WI38 (cell line): ENCODE measurements around the gene SMIM35.

Source experiments
- H3K4me3 ChIP-seq: 2 replicates; pipeline ENCODE4 v1.5.1; 2011; ENCODE audit warnings: low read depth, mild to moderate bottlenecking, control low read depth, low read length
- CTCF ChIP-seq: IDR thresholded peaks from 2 replicates; pipeline ENCODE4 v1.5.1; 2012; ENCODE audit warnings: low read depth, mild to moderate bottlenecking, control low read depth, low read length

The SMIM35 gene

GRCh38 chr11:118090545-118091162 lies 3.9 kb upstream of the SMIM35 start:
- H3K4me3 ChIP-seq: no peak overlapping the region
- no peak for TF ChIP-seq CTCF

DNA sequence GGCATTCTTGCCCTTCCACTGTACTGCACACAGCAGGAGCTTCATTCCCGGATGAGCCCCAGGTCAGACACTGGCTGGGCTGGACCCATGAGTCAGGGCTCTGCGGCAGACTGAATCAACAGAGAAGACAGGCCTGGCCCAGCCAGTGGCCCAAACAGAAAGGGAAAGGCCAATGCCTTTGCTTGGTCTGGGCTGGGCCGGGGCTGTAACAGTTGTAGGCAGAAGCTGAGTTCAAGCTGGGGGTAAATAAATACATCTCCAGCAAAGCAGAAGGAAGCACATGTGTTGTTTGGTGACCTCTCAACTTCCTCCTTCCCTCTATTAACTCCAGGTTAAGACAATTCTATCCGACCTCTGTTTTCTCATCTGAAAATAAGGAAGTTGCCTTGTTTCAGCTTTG lies 1.8 kb upstream of the SMIM35 start:
- no peak overlapping the region for H3K4me3 ChIP-seq
- TF ChIP-seq CTCF: no peak

- no peak for TF ChIP-seq CTCF
- H3K4me3 ChIP-seq: no peak overlapping the region
Observed at GRCh38 chr11:118087931-118088330, 1.2 kb upstream of the SMIM35 start.

GRCh38 chr11:118084656-118085055 lies 2.1 kb downstream of the SMIM35 start:
- no peak overlapping the region for H3K4me3 ChIP-seq
- TF ChIP-seq CTCF: no peak

- H3K4me3 ChIP-seq: no peak overlapping the region
- TF ChIP-seq CTCF: no peak
Observed at GRCh38 chr11:118084247-118084646, 2.5 kb downstream of the SMIM35 start.

DNA sequence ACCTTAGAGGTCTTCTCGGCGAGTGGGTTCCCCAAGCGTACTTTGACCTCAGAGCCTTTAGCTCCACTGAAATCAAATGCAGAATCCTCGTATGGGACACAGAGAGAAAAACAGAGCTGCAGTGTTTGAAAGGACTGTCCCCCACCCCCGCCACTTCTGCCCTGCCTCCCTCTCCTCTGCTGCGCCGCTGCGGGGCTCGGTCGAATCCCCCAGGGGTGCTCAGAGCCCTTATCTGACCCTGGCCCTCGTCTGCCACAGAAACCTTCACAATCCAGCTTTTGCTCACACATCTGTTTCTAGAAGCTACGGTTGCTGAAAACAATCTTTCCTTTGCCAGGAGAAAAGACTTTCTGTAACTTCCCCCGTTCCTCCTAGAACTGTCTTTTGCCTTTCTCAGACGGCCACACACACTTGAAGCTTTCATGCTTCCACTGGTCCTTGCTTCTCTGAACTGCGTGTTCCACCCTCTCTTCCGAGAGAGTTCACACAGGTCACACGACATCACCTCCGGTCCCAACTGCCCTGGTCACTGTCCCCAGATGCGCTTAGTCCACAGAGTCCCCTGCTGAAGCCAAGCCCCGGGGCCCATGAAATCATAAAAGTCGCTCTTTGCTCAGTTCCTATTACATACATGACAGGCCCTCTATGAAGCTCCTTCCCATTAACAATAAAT lies 3.7 kb downstream of the SMIM35 start:
- no peak overlapping the region for H3K4me3 ChIP-seq
- no peak for TF ChIP-seq CTCF

- H3K4me3 ChIP-seq: no peak overlapping the region
- no peak for TF ChIP-seq CTCF
Observed at GRCh38 chr11:118081241-118081958, 5.4 kb downstream of the SMIM35 start.
